Globus pallidus (tissue), 1 donor: Measurements from ENCODE around the gene SNRNP25.

Source experiments
- DNase-seq: peaks from one replicate; pipeline ENCODE4 v3.0.0-alpha.2; 2015; ENCODE audit warnings: low spot score

SNRNP25 gene

GRCh38 chr16:77807-78443, 24.3 kb downstream of the SNRNP25 start, which contains the start of gene MPG:
Gene MPG, plus strand, starts transcription at chr16:78225. Its CDS starts 85 bp downstream, at chr16:78310.
- DNase-seq = peak; percentile 80

- DNase-seq = no peak
Measured at GRCh38 chr16:78444-79150, 25.0 kb downstream of the SNRNP25 start.

DNA sequence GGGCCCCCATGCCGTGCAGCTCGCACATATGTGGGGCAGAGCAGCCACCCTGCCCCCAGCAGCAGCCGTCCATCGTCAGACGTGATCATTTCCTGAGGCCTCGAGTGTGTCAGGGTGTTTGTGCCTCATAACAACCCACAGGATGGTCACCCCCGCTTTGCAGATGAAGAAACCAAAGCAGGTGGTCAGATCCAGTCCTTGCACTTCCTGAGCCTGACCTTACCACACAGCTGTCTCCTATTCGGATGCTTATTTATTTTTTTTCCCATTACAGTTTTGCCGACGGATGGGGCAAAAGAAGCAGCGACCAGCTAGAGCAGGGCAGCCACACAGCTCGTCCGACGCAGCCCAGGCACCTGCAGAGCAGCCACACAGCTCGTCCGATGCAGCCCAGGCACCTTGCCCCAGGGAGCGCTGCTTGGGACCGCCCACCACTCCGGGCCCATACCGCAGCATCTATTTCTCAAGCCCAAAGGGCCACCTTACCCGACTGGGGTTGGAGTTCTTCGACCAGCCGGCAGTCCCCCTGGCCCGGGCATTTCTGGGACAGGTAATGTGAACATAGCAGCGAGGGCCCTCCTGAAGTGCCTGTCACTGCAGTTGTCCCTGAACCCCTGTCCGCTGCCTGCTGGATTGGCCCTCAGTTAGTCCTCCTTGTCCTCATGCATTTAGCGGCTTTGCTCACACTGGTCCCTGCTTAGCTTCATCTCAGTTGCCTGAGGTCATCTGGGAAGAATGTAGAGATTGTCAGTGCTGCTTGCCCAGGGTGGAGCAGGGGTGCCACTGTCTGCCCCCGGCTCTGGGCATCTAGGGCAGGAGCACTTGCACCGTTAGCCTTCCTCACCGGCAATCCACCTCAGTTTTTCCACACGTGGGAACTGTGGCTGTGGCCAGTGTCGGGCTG, 25.8 kb downstream of the SNRNP25 start:
- no peak for DNase-seq

GRCh38 chr16:83060-83603, 29.5 kb downstream of the SNRNP25 start:
- no peak for DNase-seq

- DNase-seq = no peak
Measured at GRCh38 chr16:83781-84615, 30.4 kb downstream of the SNRNP25 start.

GRCh38 chr16:84718-85406, 31.2 kb downstream of the SNRNP25 start:
- DNase-seq = no peak

- DNase-seq = no peak
Measured at GRCh38 chr16:85407-85782, 31.8 kb downstream of the SNRNP25 start.

DNA sequence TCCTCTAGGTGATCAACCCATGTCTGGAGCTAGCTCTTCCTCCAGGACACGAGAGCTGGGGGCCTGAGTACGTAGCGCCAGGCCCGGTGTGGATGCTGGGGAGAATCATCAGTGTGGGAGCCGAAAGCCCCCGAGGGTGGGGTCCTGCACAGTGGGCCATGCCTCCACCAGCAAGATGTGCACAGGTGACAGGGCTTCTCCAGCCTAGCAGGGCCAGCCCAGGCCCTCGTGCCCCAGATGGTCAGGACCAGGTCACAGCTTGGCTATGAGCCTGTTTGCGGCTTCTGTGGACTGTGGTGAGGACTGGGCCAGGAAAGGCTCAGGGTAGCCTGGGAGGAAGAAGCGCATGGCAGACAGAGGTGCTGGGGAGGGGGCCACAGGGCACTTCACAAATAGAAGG, 32.2 kb downstream of the SNRNP25 start:
- DNase-seq = no peak

DNA sequence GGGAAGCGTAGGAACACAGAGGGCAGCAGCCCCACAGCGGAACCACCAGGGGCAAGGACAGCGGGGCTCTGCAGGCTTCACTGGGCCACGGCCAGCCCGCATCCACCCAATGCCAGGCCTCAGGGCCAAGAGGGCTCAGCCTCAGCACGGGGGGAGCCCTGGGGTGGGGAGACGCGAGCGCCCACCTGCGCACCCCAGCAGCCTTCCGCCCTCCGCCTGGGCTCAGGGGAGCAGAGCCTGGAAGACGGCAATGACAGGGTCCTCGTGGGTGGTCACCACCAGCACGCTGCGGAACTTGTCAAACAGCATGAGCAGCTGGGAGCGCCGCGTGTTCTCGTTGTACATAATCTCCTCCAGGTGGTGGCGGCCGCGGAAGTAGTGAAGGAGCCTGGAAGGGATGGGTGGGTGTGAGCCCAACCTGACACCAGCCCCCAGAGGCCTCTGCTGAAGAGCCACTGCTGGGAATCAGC, 32.9 kb downstream of the SNRNP25 start:
- DNase-seq = no peak

DNA sequence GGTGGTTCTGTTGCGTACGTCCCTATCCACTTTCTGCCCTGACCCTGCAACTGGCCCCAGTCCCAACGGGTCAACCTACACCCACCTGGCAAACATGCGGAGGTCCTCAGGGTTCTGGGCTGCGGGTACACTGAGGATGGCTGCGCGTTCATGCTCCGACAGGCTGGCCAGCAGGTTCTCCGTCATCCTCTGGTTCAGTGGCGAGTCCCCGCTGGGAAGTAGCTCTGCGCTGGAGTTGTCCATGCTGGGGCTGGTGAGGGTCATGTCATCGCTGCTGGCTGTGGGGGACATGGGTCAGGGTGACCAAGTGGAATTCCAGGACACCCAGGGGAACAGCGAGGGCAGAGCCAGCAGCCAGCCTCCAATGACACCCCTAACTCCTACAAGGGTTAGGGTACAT, 35.0 kb downstream of the SNRNP25 start:
- DNase-seq = no peak

DNA sequence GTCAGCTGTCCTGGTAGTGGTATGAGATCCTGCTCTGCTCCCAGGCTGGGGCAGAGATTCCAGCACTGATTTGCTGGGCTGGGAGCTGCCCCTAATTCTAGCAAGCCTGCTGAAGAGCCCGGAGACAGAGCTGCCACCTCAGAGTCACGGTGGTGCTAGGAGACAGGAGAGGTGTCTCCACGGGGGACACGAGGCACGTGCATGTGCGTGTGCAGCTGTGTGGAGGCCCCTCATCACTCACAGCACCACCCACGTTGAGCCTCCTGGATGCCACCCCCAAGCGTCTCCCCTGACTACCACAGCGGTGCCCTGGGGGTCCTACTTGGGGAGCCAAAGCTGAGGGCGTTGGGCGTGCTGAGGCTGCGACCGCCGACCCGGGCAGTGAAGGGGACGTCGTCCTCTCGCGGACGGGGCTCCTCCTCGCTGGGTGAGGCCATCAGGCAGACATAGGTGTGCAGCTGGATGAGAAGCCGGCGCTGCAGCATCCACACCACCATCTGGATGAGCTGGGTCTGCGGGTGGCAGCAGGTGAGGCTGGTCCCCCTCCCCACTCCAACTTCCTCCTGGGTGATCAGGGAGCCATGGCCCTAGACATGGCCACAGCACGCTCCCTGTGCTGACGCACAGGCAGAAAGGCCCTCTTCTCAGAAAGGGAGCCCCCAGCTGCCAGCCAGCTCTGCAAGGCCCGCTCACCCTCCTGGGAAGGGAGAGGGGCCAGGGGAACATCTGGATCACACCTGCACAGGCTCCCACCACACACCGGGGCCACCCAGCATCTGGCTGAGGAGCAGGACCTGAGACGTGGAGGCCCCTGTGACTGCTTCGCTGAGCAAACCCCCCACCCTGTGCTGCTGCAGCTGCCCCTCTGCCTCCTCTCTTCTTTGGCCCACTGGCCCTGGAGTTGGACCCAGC, 36.0 kb downstream of the SNRNP25 start:
- DNase-seq = no peak

GRCh38 chr16:91484-91883, 37.9 kb downstream of the SNRNP25 start:
- peak; percentile 81 for DNase-seq

- DNase-seq = no peak
Measured at GRCh38 chr16:92431-93339, 39.1 kb downstream of the SNRNP25 start.

GRCh38 chr16:94918-95265, 41.3 kb downstream of the SNRNP25 start:
- DNase-seq = no peak

- DNase-seq = peak; percentile 83
Measured at GRCh38 chr16:96935-97381, 43.3 kb downstream of the SNRNP25 start.

GRCh38 chr16:97822-98221, 44.2 kb downstream of the SNRNP25 start:
- DNase-seq = no peak

- DNase-seq = no peak
Measured at GRCh38 chr16:100989-101388, 47.4 kb downstream of the SNRNP25 start.

- no peak for DNase-seq
Measured at GRCh38 chr16:101586-101985, 48.0 kb downstream of the SNRNP25 start.
